HepG2 (cell line): ENCODE data around the gene LGALS1. TPM values are rescaled to one million over a fixed set of nuclear protein-coding genes. Genes with fewer than 3 reads are reported as not detected.

Experiments used
- ATAD3A ChIP-seq: sonication (generic); formaldehyde crosslinking; IDR thresholded peaks from 2 replicates; pipeline ENCODE4 v1.4.0; 2020; ENCODE audit warnings: missing genetic modification reagents
- DPF2 ChIP-seq: sonication (generic); formaldehyde crosslinking; IDR thresholded peaks from 2 replicates; pipeline ENCODE4 v1.4.0; 2020; ENCODE audit warnings: mild to moderate bottlenecking, low read depth, missing genetic modification reagents, borderline replicate concordance
- EP300 ChIP-seq, 3 experiments: sonication (generic) in 1 of 3; formaldehyde crosslinking in 1 of 3; IDR thresholded peaks; 2 replicates each; pipeline versions ENCODE4 v1.5.1 to v1.6.1; 2011 to 2020; ENCODE audit warnings: low read depth in 2 of 3, low read length in 2 of 3, borderline replicate concordance in 1 of 3, improper control_type of control experiment in 1 of 3, mild to moderate bottlenecking in 1 of 3, missing genetic modification reagents in 1 of 3, moderate library complexity in 1 of 3
- FOXK1 ChIP-seq: sonication (generic); formaldehyde crosslinking; IDR thresholded peaks from 2 replicates; pipeline ENCODE4 v1.4.0; 2020; ENCODE audit warnings: low read depth, missing genetic modification reagents, borderline replicate concordance
- GPBP1L1 ChIP-seq: sonication (generic); formaldehyde crosslinking; IDR thresholded peaks from 2 replicates; pipeline ENCODE4 v1.5.0; 2020; ENCODE audit warnings: mild to moderate bottlenecking, missing genetic modification reagents
- LCORL ChIP-seq, 2 experiments: fragments of 450-650 bp in 1 of 2; sonication (generic) in 1 of 2; formaldehyde crosslinking in 1 of 2; IDR thresholded peaks; 2 replicates each; pipeline versions ENCODE4 v1.5.0 to v1.6.1; 2017 to 2020; ENCODE audit warnings: antibody characterized with exemption in 1 of 2, missing genetic modification reagents in 1 of 2
- MIXL1 ChIP-seq: IDR thresholded peaks from 2 replicates; pipeline ENCODE4 v1.6.1; 2016
- PATZ1 ChIP-seq: sonication (generic); formaldehyde crosslinking; IDR thresholded peaks from 2 replicates; pipeline ENCODE4 v1.4.0; 2020; ENCODE audit warnings: missing genetic modification reagents
- TARDBP ChIP-seq: sonication (generic); formaldehyde crosslinking; IDR thresholded peaks from 2 replicates; pipeline ENCODE4 v1.8.0; 2022; ENCODE audit warnings: mild to moderate bottlenecking, missing genetic modification reagents
- ZKSCAN8 ChIP-seq: IDR thresholded peaks from 2 replicates; pipeline ENCODE4 v1.6.1; 2016; ENCODE audit warnings: borderline replicate concordance, missing genetic modification reagents, missing compliant biosample characterization
- ZNF18 ChIP-seq: sonication (generic); formaldehyde crosslinking; IDR thresholded peaks from 2 replicates; pipeline ENCODE4 v1.8.0; 2022; ENCODE audit warnings: mild to moderate bottlenecking, missing genetic modification reagents; ENCODE audit not compliant: insufficient replicate concordance
- ZNF260 ChIP-seq: sonication (generic); formaldehyde crosslinking; IDR thresholded peaks from 2 replicates; pipeline ENCODE4 v1.4.0; 2020; ENCODE audit warnings: missing genetic modification reagents, low read depth, mild to moderate bottlenecking, borderline replicate concordance
- ZNF33A ChIP-seq: sonication (generic); formaldehyde crosslinking; IDR thresholded peaks from 2 replicates; pipeline ENCODE4 v1.5.1; 2020; ENCODE audit warnings: missing genetic modification reagents, mild to moderate bottlenecking, moderate library complexity, borderline replicate concordance
- ZNF562 ChIP-seq: sonication (generic); formaldehyde crosslinking; IDR thresholded peaks from 2 replicates; pipeline ENCODE4 v1.8.0; 2022; ENCODE audit warnings: missing genetic modification reagents, borderline replicate concordance
- ZNF605 ChIP-seq: sonication (generic); formaldehyde crosslinking; IDR thresholded peaks from 2 replicates; pipeline ENCODE4 v1.8.0; 2022; ENCODE audit warnings: mild to moderate bottlenecking, missing genetic modification reagents
- ZNF660 ChIP-seq: sonication (generic); formaldehyde crosslinking; IDR thresholded peaks from 2 replicates; pipeline ENCODE4 v1.5.1; 2020; ENCODE audit warnings: mild to moderate bottlenecking, low read depth, missing genetic modification reagents, borderline replicate concordance
- ZNF883 ChIP-seq: sonication (generic); formaldehyde crosslinking; IDR thresholded peaks from 2 replicates; pipeline ENCODE4 v1.5.1; 2020; ENCODE audit warnings: mild to moderate bottlenecking, missing genetic modification reagents; ENCODE audit errors: not compliant biosample characterization
- ZSCAN20 ChIP-seq: sonication (generic); formaldehyde crosslinking; IDR thresholded peaks from 2 replicates; pipeline ENCODE4 v1.4.0; 2020; ENCODE audit warnings: missing genetic modification reagents, mild to moderate bottlenecking, borderline replicate concordance
- polyA plus RNA-seq, 8 experiments: library from polyadenylated mRNA; depleted of rRNA in 3 of 8; stranded (reverse) in 7 of 8; unstranded in 1 of 8; fragments of >200 nt; fragmentation: Illumina TruSeq in 4 of 8; extraction: Trizol in 4 of 8; gene quantifications; 2 replicates each; pipeline versions ENCODE4 v1.2.1 to v1.2.3, GENCODE V29; 2011 to 2016; ENCODE audit warnings: low read depth in 4 of 8, missing spikeins in 1 of 8, mixed read lengths in 1 of 8; ENCODE audit not compliant: insufficient read depth in 1 of 8
- total RNA-seq, 5 experiments: library from RNA; depleted of rRNA; stranded (reverse); fragments of >200 nt; fragmentation: Illumina TruSeq; extraction: Trizol; gene quantifications; 2 replicates each; pipeline ENCODE4 v1.2.3, GENCODE V29; 2016; ENCODE audit warnings: low read depth in 1 of 5
- TF ChIP-seq, protein P1 (sequence below): sonication (generic); formaldehyde crosslinking; conservative IDR thresholded peaks from 2 replicates; pipeline ENCODE4 v1.4.0; 2020; ENCODE audit warnings: missing genetic modification reagents
- TF ChIP-seq, protein P2 (sequence below): sonication (generic); formaldehyde crosslinking; IDR thresholded peaks from 2 replicates; pipeline ENCODE4 v1.8.0; 2022; ENCODE audit warnings: mild to moderate bottlenecking, missing genetic modification reagents, moderate library complexity

LGALS1 gene
- total and polyA plus RNA-seq, 2 of the 13 experiments (the other 11 are each of a cell fraction or from before 2014, with no cell fraction given) = 103 to 858 TPM

DNA sequence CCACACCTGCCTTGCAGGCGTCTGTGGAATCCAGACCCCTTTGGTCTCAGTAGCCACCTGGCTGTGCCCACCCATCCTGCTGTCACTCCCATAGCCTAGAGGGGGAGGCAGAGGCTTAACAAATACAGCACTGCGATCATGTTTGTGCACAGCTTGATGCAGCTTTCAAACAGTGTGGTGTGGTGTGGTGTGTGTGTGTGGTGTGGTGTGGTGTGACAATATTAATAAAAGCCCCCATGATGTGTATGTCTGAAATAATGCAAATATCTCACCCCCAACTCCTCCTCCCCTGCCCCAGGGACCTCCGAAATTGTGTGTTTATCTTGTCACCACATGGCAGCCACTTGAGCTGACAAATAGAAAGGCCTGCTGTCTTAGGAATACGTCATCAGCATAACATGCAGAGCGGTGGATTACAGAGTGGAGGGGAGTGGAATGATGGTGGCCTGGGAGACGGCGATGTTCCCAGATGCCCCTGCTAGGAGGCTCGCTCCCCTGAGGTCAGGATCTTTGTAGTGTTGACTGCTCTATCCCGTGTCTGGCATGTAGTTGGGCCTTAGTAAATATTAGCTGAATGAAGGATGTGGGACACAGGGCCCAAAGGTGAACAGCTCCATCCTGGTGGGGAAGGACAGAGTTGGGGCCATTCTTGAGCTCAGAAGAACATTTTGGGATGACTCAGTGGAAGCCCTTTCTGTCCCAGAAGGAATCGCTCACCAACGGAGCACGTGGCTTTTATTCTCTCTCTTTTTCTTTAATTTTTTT is 14.1 kb upstream of the LGALS1 start (continued):
- TF ChIP-seq, protein P1, sequence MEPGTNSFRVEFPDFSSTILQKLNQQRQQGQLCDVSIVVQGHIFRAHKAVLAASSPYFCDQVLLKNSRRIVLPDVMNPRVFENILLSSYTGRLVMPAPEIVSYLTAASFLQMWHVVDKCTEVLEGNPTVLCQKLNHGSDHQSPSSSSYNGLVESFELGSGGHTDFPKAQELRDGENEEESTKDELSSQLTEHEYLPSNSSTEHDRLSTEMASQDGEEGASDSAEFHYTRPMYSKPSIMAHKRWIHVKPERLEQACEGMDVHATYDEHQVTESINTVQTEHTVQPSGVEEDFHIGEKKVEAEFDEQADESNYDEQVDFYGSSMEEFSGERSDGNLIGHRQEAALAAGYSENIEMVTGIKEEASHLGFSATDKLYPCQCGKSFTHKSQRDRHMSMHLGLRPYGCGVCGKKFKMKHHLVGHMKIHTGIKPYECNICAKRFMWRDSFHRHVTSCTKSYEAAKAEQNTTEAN = 0 out of 2 replicates have a peak, but pooled peaks have one; percentile 31
- TF ChIP-seq GPBP1L1 = no peak
- TF ChIP-seq PATZ1 (CRISPR knock-in tag) = peak; percentile 74
- no peak for TF ChIP-seq ZNF883
- no peak for TF ChIP-seq ZNF260 (CRISPR knock-in tag)
- TF ChIP-seq ZSCAN20 (CRISPR knock-in tag) = no peak
- TF ChIP-seq ATAD3A (CRISPR knock-in tag) = no peak
- TF ChIP-seq DPF2 (CRISPR knock-in tag) = no peak; the same call in 1 of the 2 replicates
- TF ChIP-seq LCORL (IDR thresholded peaks at IDR 0.05) = 0 out of 2 replicates have a peak, but pooled peaks have one; percentile 55
- peak; percentile 96 for TF ChIP-seq LCORL (CRISPR knock-in tag; IDR thresholded peaks at IDR 0.05)
- TF ChIP-seq EP300 (IDR thresholded peaks at IDR 0.05; ENCODE audit: low read depth in 2 of 2, low read length in 2 of 2) = peak in 1 of 2 experiments; percentile 67; a peak in 1 of 4 replicates
- TF ChIP-seq EP300 (CRISPR knock-in tag; IDR thresholded peaks at IDR 0.05; ENCODE audit: borderline replicate concordance) = peak; percentile 56
- 0 out of 2 replicates have a peak, but pooled peaks have one; percentile 57 for TF ChIP-seq TARDBP (CRISPR knock-in tag)
- TF ChIP-seq ZNF605 = no peak; the same call in 1 of the 2 replicates
- peak; percentile 54; the same call in 1 of the 2 replicates for TF ChIP-seq FOXK1
- no peak for TF ChIP-seq ZNF562
- TF ChIP-seq ZNF660 = no peak
- TF ChIP-seq MIXL1 (CRISPR knock-in tag) = 0 out of 2 replicates have a peak, but pooled peaks have one; percentile 13
- no peak for TF ChIP-seq ZKSCAN8 (CRISPR knock-in tag)
- peak; percentile 71; the same call in 1 of the 2 replicates for TF ChIP-seq ZNF33A (CRISPR knock-in tag)
- TF ChIP-seq ZNF18 (CRISPR knock-in tag) = no peak
- TF ChIP-seq, protein P2, sequence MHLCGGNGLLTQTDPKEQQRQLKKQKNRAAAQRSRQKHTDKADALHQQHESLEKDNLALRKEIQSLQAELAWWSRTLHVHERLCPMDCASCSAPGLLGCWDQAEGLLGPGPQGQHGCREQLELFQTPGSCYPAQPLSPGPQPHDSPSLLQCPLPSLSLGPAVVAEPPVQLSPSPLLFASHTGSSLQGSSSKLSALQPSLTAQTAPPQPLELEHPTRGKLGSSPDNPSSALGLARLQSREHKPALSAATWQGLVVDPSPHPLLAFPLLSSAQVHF = no peak
